ENCODE measurements around the gene GALNT17.

GALNT17 gene

GRCh38 chr7:71491336-71491735 is 359.4 kb downstream of the GALNT17 start:
- Histone ChIP-seq H3K79me2 (ENCODE audit: control insufficient read depth, insufficient read depth, low read length, poor library complexity) (no peaks in the 10 kb centered on the region), H3K27me3 (ENCODE audit: insufficient read depth, low read length) (no peaks in the 10 kb centered on the region), H3K9ac (ENCODE audit: low read length) (no peak overlapping the region), H3K36me3 (ENCODE audit: control insufficient read depth in 1 of 2, insufficient read depth in 2 of 2, low read length in 2 of 2) (no peaks in the 10 kb centered on the region), H3K14ac (ENCODE audit: low read length) (no peak overlapping the region), H3K79me1 (ENCODE audit: low read length) (peaks cover 4% of the 10 kb centered on the region), H3K9me3 (ENCODE audit: insufficient read depth, low read depth, low read length) (no peaks in the 10 kb centered on the region), H3K4me3 (ENCODE audit: low read depth, low read length) (no peak overlapping the region), H3K18ac (ENCODE audit: low read length) (no peak overlapping the region), H3K27ac (ENCODE audit: low read depth, low read length) (no peak overlapping the region), H4K12ac (ENCODE audit: low read depth, low read length) (no peak overlapping the region), H2BK5ac (ENCODE audit: low read depth, low read length, poor library complexity) (no peak overlapping the region), H2AK5ac (ENCODE audit: low read length) (no peak overlapping the region), H2BK120ac (ENCODE audit: insufficient read depth, low read length, poor library complexity) (no peak overlapping the region), H2AFZ (ENCODE audit: insufficient read depth, low read length, poor library complexity) (no peak overlapping the region), H3K4me2 (ENCODE audit: low read length) (no peak overlapping the region), H3K4me1 (ENCODE audit: control insufficient read depth in 1 of 2, insufficient read depth in 2 of 2, low read length in 2 of 2) (peaks cover 0 to 4% of the 10 kb centered on the region in 2 experiments), H3K23ac (ENCODE audit: low read length) (no peak overlapping the region), H4K91ac (ENCODE audit: low read depth, low read length) (no peak overlapping the region), H4K8ac (ENCODE audit: low read depth, low read length) (no peak overlapping the region), H2BK12ac (ENCODE audit: low read length) (no peak overlapping the region), H3K4ac (ENCODE audit: low read depth, low read length) (no peak overlapping the region)
- WGBS (ENCODE audit: extremely low coverage, insufficient coverage, insufficient read length): no CpG with 5 or more reads among the region's 6 CpGs
- no peak for DNase-seq

DNA sequence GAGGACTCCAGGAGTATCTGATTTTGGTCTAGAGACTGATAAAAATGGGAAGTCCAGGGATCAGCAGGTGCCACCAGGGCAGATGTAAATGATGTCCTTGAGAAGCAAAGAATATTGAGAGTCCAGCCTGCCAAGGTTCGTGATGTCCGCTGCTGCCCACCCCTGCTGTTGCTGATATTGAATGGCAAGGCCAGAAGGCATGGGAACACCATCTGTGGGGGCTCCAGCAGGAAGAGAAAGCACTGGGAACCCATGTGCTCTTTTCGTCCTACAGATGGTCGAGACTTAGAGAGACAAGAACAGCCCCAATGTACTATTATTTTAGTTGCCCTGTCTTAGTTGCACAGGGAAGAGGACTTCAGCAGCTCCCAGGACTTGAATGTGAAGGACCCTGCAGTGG is 363.9 kb downstream of the GALNT17 start:
- no peaks in the 10 kb centered on the region for H3K79me1 ChIP-seq (ENCODE audit: low read length)
- no peak overlapping the region for H3K4me2 ChIP-seq (ENCODE audit: low read length)
- no peak overlapping the region for H3K23ac ChIP-seq (ENCODE audit: low read length)
- no peak overlapping the region for H2BK120ac ChIP-seq (ENCODE audit: insufficient read depth, low read length, poor library complexity)
- no peak overlapping the region for H3K9ac ChIP-seq (ENCODE audit: low read length)
- H3K4me1 ChIP-seq (ENCODE audit: control insufficient read depth in 1 of 2, insufficient read depth in 2 of 2, low read length in 2 of 2): no peaks in the 10 kb centered on the region
- H2BK12ac ChIP-seq (ENCODE audit: low read length): no peak overlapping the region
- H2AK5ac ChIP-seq (ENCODE audit: low read length): no peak overlapping the region
- no peak overlapping the region for H2BK5ac ChIP-seq (ENCODE audit: low read depth, low read length, poor library complexity)
- no peak overlapping the region for H3K4ac ChIP-seq (ENCODE audit: low read depth, low read length)
- no peak overlapping the region for H4K12ac ChIP-seq (ENCODE audit: low read depth, low read length)
- no peak overlapping the region for H3K18ac ChIP-seq (ENCODE audit: low read length)
- H4K8ac ChIP-seq (ENCODE audit: low read depth, low read length): no peak overlapping the region
- H3K36me3 ChIP-seq (ENCODE audit: control insufficient read depth in 1 of 2, insufficient read depth in 2 of 2, low read length in 2 of 2): no peaks in the 10 kb centered on the region
- no peak overlapping the region for H3K4me3 ChIP-seq (ENCODE audit: low read depth, low read length)
- no peak overlapping the region for H3K27ac ChIP-seq (ENCODE audit: low read depth, low read length)
- WGBS (ENCODE audit: extremely low coverage, insufficient coverage, insufficient read length): no CpG with 5 or more reads among the region's 4 CpGs
- H3K9me3 ChIP-seq (ENCODE audit: insufficient read depth, low read depth, low read length): no peaks in the 10 kb centered on the region
- H3K27me3 ChIP-seq (ENCODE audit: insufficient read depth, low read length): no peaks in the 10 kb centered on the region
- no peak for DNase-seq
- H3K79me2 ChIP-seq (ENCODE audit: control insufficient read depth, insufficient read depth, low read length, poor library complexity): no peaks in the 10 kb centered on the region
- no peak overlapping the region for H4K91ac ChIP-seq (ENCODE audit: low read depth, low read length)
- no peak overlapping the region for H3K14ac ChIP-seq (ENCODE audit: low read length)
- H2AFZ ChIP-seq (ENCODE audit: insufficient read depth, low read length, poor library complexity): no peak overlapping the region

- H3K4me3 ChIP-seq (ENCODE audit: low read depth, low read length): no peak overlapping the region
- no peak overlapping the region for H2BK120ac ChIP-seq (ENCODE audit: insufficient read depth, low read length, poor library complexity)
- no peaks in the 10 kb centered on the region for H3K27me3 ChIP-seq (ENCODE audit: insufficient read depth, low read length)
- no peak overlapping the region for H3K18ac ChIP-seq (ENCODE audit: low read length)
- H2BK12ac ChIP-seq (ENCODE audit: low read length): no peak overlapping the region
- no peak overlapping the region for H3K23ac ChIP-seq (ENCODE audit: low read length)
- H3K4ac ChIP-seq (ENCODE audit: low read depth, low read length): no peak overlapping the region
- no peak overlapping the region for H4K91ac ChIP-seq (ENCODE audit: low read depth, low read length)
- H3K4me2 ChIP-seq (ENCODE audit: low read length): no peak overlapping the region
- WGBS (ENCODE audit: extremely low coverage, insufficient coverage, insufficient read length): no CpG with 5 or more reads among the region's 8 CpGs
- H2AK5ac ChIP-seq (ENCODE audit: low read length): no peak overlapping the region
- H4K8ac ChIP-seq (ENCODE audit: low read depth, low read length): no peak overlapping the region
- DNase-seq: no peak
- no peak overlapping the region for H2BK5ac ChIP-seq (ENCODE audit: low read depth, low read length, poor library complexity)
- no peak overlapping the region for H4K12ac ChIP-seq (ENCODE audit: low read depth, low read length)
- H3K79me2 ChIP-seq (ENCODE audit: control insufficient read depth, insufficient read depth, low read length, poor library complexity): no peaks in the 10 kb centered on the region
- no peak overlapping the region for H3K27ac ChIP-seq (ENCODE audit: low read depth, low read length)
- no peak overlapping the region for H2AFZ ChIP-seq (ENCODE audit: insufficient read depth, low read length, poor library complexity)
- H3K14ac ChIP-seq (ENCODE audit: low read length): no peak overlapping the region
- H3K9ac ChIP-seq (ENCODE audit: low read length): no peak overlapping the region
- no peaks in the 10 kb centered on the region for H3K4me1 ChIP-seq (ENCODE audit: control insufficient read depth in 1 of 2, insufficient read depth in 2 of 2, low read length in 2 of 2)
- peaks cover 2% of the 10 kb centered on the region for H3K9me3 ChIP-seq (ENCODE audit: insufficient read depth, low read depth, low read length)
- no peaks in the 10 kb centered on the region for H3K36me3 ChIP-seq (ENCODE audit: control insufficient read depth in 1 of 2, insufficient read depth in 2 of 2, low read length in 2 of 2)
- no peaks in the 10 kb centered on the region for H3K79me1 ChIP-seq (ENCODE audit: low read length)
Measured at GRCh38 chr7:71497256-71497946, 365.5 kb downstream of the GALNT17 start.

GRCh38 chr7:71498381-71498780 is 366.4 kb downstream of the GALNT17 start:
- Histone ChIP-seq H2BK120ac (ENCODE audit: insufficient read depth, low read length, poor library complexity) (no peak overlapping the region), H2BK12ac (ENCODE audit: low read length) (no peak overlapping the region), H3K27ac (ENCODE audit: low read depth, low read length) (no peak overlapping the region), H3K14ac (ENCODE audit: low read length) (no peak overlapping the region), H4K8ac (ENCODE audit: low read depth, low read length) (no peak overlapping the region), H3K9me3 (ENCODE audit: insufficient read depth, low read depth, low read length) (peaks cover 2% of the 10 kb centered on the region), H4K91ac (ENCODE audit: low read depth, low read length) (no peak overlapping the region), H2BK5ac (ENCODE audit: low read depth, low read length, poor library complexity) (no peak overlapping the region), H3K4me3 (ENCODE audit: low read depth, low read length) (no peak overlapping the region), H3K79me1 (ENCODE audit: low read length) (no peaks in the 10 kb centered on the region), H3K79me2 (ENCODE audit: control insufficient read depth, insufficient read depth, low read length, poor library complexity) (no peaks in the 10 kb centered on the region), H3K18ac (ENCODE audit: low read length) (no peak overlapping the region), H4K12ac (ENCODE audit: low read depth, low read length) (no peak overlapping the region), H3K36me3 (ENCODE audit: control insufficient read depth in 1 of 2, insufficient read depth in 2 of 2, low read length in 2 of 2) (no peaks in the 10 kb centered on the region), H3K27me3 (ENCODE audit: insufficient read depth, low read length) (no peaks in the 10 kb centered on the region), H2AFZ (ENCODE audit: insufficient read depth, low read length, poor library complexity) (no peak overlapping the region), H2AK5ac (ENCODE audit: low read length) (no peak overlapping the region), H3K9ac (ENCODE audit: low read length) (no peak overlapping the region), H3K4me1 (ENCODE audit: control insufficient read depth in 1 of 2, insufficient read depth in 2 of 2, low read length in 2 of 2) (no peaks in the 10 kb centered on the region), H3K4ac (ENCODE audit: low read depth, low read length) (no peak overlapping the region), H3K4me2 (ENCODE audit: low read length) (no peak overlapping the region), H3K23ac (ENCODE audit: low read length) (no peak overlapping the region)
- no peak for DNase-seq
- WGBS (ENCODE audit: extremely low coverage, insufficient coverage, insufficient read length): no CpG with 5 or more reads among the region's 3 CpGs
